HG02885 (cell line): Measurements from ENCODE around the gene MAPK1IP1L.

Experiments
- ATAC-seq: cut with Tn5 transposase; IDR thresholded peaks from one replicate; pipeline ENCODE4 v1.9.1; 2021; ENCODE audit warnings: mild to moderate bottlenecking; ENCODE audit not compliant: unreplicated experiment, poor library complexity

MAPK1IP1L gene

GRCh38 chr14:55118761-55119160 is 67.3 kb downstream of the MAPK1IP1L start:
- no peak for ATAC-seq
